Loucy (cell line): Measurements from ENCODE around the gene RBM33.

Experiments used
- H2AFZ ChIP-seq: fragments of 200-600 bp; sonication (generic); 2 replicates; pipeline ENCODE4 v1.6.0; 2016; ENCODE audit warnings: antibody characterized with exemption, mild to moderate bottlenecking, low read length, moderate library complexity
- H3F3A ChIP-seq: fragments of 200-600 bp; 2 replicates; pipeline ENCODE4 v1.6.0; 2016; ENCODE audit warnings: antibody characterized with exemption, low read depth, mild to moderate bottlenecking
- H3K27me3 ChIP-seq: fragments of 200-600 bp; sonication (generic); 2 replicates; pipeline ENCODE4 v1.6.1; 2014; ENCODE audit warnings: low read length, mild to moderate bottlenecking; ENCODE audit not compliant: insufficient read depth, poor library complexity, severe bottlenecking
- H3K36me3 ChIP-seq: fragments of 200-600 bp; sonication (generic); 2 replicates; pipeline ENCODE4 v1.6.1; 2016; ENCODE audit warnings: low read length; ENCODE audit not compliant: insufficient read depth
- H3K4me1 ChIP-seq: fragments of 200-600 bp; sonication (generic); 2 replicates; pipeline ENCODE4 v1.5.1; 2014; ENCODE audit warnings: low read length, mild to moderate bottlenecking; ENCODE audit not compliant: insufficient read depth, poor library complexity, severe bottlenecking
- H3K4me2 ChIP-seq: fragments of 200-600 bp; sonication (generic); 2 replicates; pipeline ENCODE4 v1.6.0; 2014; ENCODE audit warnings: antibody characterized with exemption, low read length, low read depth, mild to moderate bottlenecking; ENCODE audit not compliant: poor library complexity, severe bottlenecking
- H3K4me3 ChIP-seq: fragments of 200-600 bp; sonication (generic); 2 replicates; pipeline ENCODE4 v1.5.1; 2014; ENCODE audit warnings: low read length, mild to moderate bottlenecking, mixed read lengths; ENCODE audit not compliant: poor library complexity, severe bottlenecking
- H3K79me2 ChIP-seq: fragments of 200-600 bp; sonication (generic); 2 replicates; pipeline ENCODE4 v1.6.1; 2014; ENCODE audit warnings: low read length; ENCODE audit not compliant: insufficient read depth
- H3K9ac ChIP-seq: fragments of 200-600 bp; sonication (generic); 2 replicates; pipeline ENCODE4 v1.6.0; 2014; ENCODE audit warnings: mild to moderate bottlenecking, low read depth, low read length, moderate library complexity; ENCODE audit not compliant: poor library complexity, severe bottlenecking
- H3K9me2 ChIP-seq: fragments of 200-600 bp; sonication (generic); replicated peaks from 2 replicates; pipeline ENCODE4 v1.6.1; 2016; ENCODE audit warnings: low read depth, low read length, mixed read lengths
- H3K9me3 ChIP-seq: fragments of 200-600 bp; sonication (generic); 2 replicates; pipeline ENCODE4 v1.6.1; 2014; ENCODE audit warnings: mild to moderate bottlenecking, antibody characterized with exemption, low read length, low read depth; ENCODE audit not compliant: insufficient read depth
- H4K20me1 ChIP-seq: fragments of 200-600 bp; sonication (generic); 2 replicates; pipeline ENCODE4 v1.6.0; 2014; ENCODE audit warnings: antibody characterized with exemption, low read length, mild to moderate bottlenecking; ENCODE audit not compliant: insufficient read depth, poor library complexity, severe bottlenecking
- CTCF ChIP-seq: fragments of 200-600 bp; sonication (generic); conservative IDR thresholded peaks from 2 replicates; pipeline ENCODE4 v1.5.1; 2014; ENCODE audit warnings: mild to moderate bottlenecking, antibody characterized with exemption, low read length
- EZH2phosphoT487 ChIP-seq: fragments of 200-600 bp; IDR thresholded peaks from 2 replicates; pipeline ENCODE4 v1.6.1; 2018; ENCODE audit warnings: antibody characterized with exemption, mild to moderate bottlenecking, moderate library complexity, borderline replicate concordance

Gene RBM33

DNA sequence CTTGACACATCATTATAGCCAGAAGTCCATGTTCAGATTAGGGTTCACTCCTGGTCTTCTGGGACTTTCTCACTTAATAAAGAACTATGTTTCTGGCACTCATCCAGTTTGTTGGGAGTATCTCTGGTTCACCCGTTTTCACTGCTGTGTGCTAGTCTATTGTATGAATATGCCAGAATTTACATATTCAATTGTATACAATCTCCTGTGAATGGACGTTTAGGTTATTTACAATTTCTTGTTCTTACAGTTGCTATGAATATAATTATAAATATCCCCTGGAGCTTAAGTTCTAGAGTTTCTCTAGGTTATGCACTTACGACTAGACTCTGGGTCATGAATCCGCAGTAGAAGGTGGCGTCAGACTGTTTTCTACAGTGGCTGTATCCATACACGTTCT, 20.0 kb upstream of the RBM33 start:
- Histone ChIP-seq H3K9me2 (no peaks in the 10 kb centered on the region), H3K9ac (no peak overlapping the region), H3K4me1 (no peaks in the 10 kb centered on the region), H4K20me1 (no peaks in the 10 kb centered on the region), H3F3A (no peaks in the 10 kb centered on the region), H2AFZ (no peak overlapping the region), H3K79me2 (no peaks in the 10 kb centered on the region), H3K36me3 (no peaks in the 10 kb centered on the region), H3K4me3 (no peak overlapping the region), H3K4me2 (no peak overlapping the region), H3K27me3 (no peaks in the 10 kb centered on the region), H3K9me3 (no peaks in the 10 kb centered on the region; the same call in 1 of the 2 replicates)
- TF ChIP-seq CTCF, result no peak
- no peak for TF ChIP-seq EZH2phosphoT487

GRCh38 chr7:155625557-155625956, 18.9 kb upstream of the RBM33 start:
- Histone ChIP-seq H3K4me1 (no peaks in the 10 kb centered on the region), H3K27me3 (no peaks in the 10 kb centered on the region), H3K9ac (no peak overlapping the region), H3K9me3 (no peaks in the 10 kb centered on the region; the same call in 1 of the 2 replicates), H3K79me2 (no peaks in the 10 kb centered on the region), H3K4me2 (no peak overlapping the region), H3F3A (no peaks in the 10 kb centered on the region), H3K36me3 (no peaks in the 10 kb centered on the region), H2AFZ (no peak overlapping the region), H3K4me3 (no peak overlapping the region), H3K9me2 (no peaks in the 10 kb centered on the region), H4K20me1 (no peaks in the 10 kb centered on the region)
- TF ChIP-seq EZH2phosphoT487, result no peak
- no peak for TF ChIP-seq CTCF

DNA sequence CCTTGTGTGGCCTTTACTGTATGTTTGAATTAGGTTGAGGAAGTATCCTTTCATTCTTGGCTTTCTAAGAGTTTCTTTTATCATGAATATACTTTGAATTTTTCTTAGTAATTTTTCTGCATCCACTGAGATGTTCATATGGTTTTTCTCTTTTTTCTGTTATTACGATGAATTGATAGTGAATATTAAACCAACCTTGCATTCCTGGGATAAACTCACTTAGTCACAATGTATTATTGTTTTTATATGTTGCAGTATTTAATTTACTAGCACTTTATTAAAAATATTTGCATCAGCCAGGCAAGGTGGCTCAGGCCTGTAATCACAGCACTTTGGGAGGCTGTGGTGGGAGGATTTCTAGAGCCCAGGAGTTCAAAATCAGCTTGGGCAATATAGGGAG, 15.3 kb upstream of the RBM33 start:
- H3K4me3 ChIP-seq, result no peak overlapping the region
- H3K9ac ChIP-seq, result no peak overlapping the region
- H3F3A ChIP-seq, result no peaks in the 10 kb centered on the region
- H3K4me2 ChIP-seq, result no peak overlapping the region
- no peak overlapping the region for H2AFZ ChIP-seq
- no peaks in the 10 kb centered on the region for H3K79me2 ChIP-seq
- no peaks in the 10 kb centered on the region; the same call in 1 of the 2 replicates for H3K9me3 ChIP-seq
- H3K27me3 ChIP-seq, result no peaks in the 10 kb centered on the region
- no peaks in the 10 kb centered on the region for H4K20me1 ChIP-seq
- H3K9me2 ChIP-seq, result no peaks in the 10 kb centered on the region
- TF ChIP-seq CTCF (no peak), EZH2phosphoT487 (no peak)
- no peaks in the 10 kb centered on the region for H3K4me1 ChIP-seq
- H3K36me3 ChIP-seq, result no peaks in the 10 kb centered on the region
